Fibroblast of lung (primary cell): ENCODE data around the gene FAM131B.

Experiments used
- EZH2 ChIP-seq: IDR thresholded peaks from 2 replicates; pipeline ENCODE4 v1.5.1; 2012; ENCODE audit warnings: low read length, control low read depth, mild to moderate bottlenecking; ENCODE audit errors: missing control alignments
- TF ChIP-seq, protein P1 (sequence below), 2 donors: IDR thresholded peaks in 1 of 2; conservative IDR thresholded peaks in 1 of 2; 1 replicate in 1 of 2; 2 replicates in 1 of 2; pipeline ENCODE4 v1.5.1; 2011 to 2012; ENCODE audit warnings: low read length in 2 of 2, control low read depth in 1 of 2, inconsistent platforms in 1 of 2, low read depth in 1 of 2, mild to moderate bottlenecking in 1 of 2

GRCh38 chr7:143323653-143324052, 38.9 kb downstream of the FAM131B start:
- TF ChIP-seq, protein P1, sequence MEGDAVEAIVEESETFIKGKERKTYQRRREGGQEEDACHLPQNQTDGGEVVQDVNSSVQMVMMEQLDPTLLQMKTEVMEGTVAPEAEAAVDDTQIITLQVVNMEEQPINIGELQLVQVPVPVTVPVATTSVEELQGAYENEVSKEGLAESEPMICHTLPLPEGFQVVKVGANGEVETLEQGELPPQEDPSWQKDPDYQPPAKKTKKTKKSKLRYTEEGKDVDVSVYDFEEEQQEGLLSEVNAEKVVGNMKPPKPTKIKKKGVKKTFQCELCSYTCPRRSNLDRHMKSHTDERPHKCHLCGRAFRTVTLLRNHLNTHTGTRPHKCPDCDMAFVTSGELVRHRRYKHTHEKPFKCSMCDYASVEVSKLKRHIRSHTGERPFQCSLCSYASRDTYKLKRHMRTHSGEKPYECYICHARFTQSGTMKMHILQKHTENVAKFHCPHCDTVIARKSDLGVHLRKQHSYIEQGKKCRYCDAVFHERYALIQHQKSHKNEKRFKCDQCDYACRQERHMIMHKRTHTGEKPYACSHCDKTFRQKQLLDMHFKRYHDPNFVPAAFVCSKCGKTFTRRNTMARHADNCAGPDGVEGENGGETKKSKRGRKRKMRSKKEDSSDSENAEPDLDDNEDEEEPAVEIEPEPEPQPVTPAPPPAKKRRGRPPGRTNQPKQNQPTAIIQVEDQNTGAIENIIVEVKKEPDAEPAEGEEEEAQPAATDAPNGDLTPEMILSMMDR (conservative IDR thresholded peaks at IDR 0.05 in 1 of 2, IDR thresholded peaks at IDR 0.05 in 1 of 2; ENCODE audit: low read depth in 1 of 2, low read length in 2 of 2): no peak
- TF ChIP-seq EZH2: no peak
